ENCODE results near the gene KNCN. TPM values are rescaled to one million over a fixed set of nuclear protein-coding genes. Genes with fewer than 3 reads are reported as not detected.

Gene KNCN
- total RNA-seq, 1 donor from 2014 or later = not detected

DNA sequence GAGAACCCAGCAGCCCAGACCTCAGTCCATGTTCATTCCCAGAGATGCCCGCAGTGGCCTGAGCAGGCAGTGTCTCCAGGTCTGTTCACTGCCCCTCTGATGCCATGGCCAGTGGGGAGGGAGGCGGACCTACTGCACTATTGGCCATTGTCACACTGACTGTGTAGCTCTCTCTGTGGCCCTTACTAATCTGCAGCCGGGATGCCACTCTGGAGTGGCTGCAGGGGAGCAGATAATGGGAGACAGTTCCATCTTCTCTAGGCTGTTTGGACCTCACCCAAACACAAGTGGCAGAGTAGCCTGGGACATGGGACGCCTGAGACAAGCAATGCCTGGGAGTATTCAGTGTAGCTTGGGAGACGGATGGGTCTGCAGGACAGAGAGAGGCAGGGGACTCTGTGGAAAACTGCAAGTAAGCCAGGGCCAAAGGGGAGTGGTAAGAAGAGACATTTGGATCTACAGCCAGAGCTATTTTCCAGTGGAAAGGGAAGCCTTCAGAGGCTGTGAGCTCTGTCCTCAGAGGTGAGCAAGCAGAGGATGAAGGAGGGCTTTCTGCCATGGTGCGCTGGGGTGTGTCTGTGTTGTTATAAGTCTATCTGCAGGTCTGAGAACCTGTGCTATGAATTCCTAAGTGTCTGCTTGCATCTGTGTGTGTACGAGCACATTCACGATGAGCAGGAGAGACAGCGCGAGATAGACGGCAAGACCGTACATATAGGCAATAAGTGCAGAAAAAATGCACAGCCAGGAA is 35.1 kb downstream of the KNCN start:
- TF ChIP-seq, protein P1, sequence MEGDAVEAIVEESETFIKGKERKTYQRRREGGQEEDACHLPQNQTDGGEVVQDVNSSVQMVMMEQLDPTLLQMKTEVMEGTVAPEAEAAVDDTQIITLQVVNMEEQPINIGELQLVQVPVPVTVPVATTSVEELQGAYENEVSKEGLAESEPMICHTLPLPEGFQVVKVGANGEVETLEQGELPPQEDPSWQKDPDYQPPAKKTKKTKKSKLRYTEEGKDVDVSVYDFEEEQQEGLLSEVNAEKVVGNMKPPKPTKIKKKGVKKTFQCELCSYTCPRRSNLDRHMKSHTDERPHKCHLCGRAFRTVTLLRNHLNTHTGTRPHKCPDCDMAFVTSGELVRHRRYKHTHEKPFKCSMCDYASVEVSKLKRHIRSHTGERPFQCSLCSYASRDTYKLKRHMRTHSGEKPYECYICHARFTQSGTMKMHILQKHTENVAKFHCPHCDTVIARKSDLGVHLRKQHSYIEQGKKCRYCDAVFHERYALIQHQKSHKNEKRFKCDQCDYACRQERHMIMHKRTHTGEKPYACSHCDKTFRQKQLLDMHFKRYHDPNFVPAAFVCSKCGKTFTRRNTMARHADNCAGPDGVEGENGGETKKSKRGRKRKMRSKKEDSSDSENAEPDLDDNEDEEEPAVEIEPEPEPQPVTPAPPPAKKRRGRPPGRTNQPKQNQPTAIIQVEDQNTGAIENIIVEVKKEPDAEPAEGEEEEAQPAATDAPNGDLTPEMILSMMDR (IDR thresholded peaks at IDR 0.05) = no peak
- Mint-ChIP-seq H3K36me3 (ENCODE audit: unreplicated experiment) (no peaks in the 10 kb centered on the region), H3K4me3 (ENCODE audit: unreplicated experiment) (no peak overlapping the region), H3K27me3 (ENCODE audit: unreplicated experiment) (peaks cover 23% of the 10 kb centered on the region), H3K4me1 (ENCODE audit: unreplicated experiment) (peaks cover 23% of the 10 kb centered on the region), H3K27ac (ENCODE audit: unreplicated experiment) (no peak overlapping the region), H3K9me3 (ENCODE audit: unreplicated experiment) (no peaks in the 10 kb centered on the region)
- no peak for DNase-seq (ENCODE audit: extremely low spot score, unreplicated experiment)

DNA sequence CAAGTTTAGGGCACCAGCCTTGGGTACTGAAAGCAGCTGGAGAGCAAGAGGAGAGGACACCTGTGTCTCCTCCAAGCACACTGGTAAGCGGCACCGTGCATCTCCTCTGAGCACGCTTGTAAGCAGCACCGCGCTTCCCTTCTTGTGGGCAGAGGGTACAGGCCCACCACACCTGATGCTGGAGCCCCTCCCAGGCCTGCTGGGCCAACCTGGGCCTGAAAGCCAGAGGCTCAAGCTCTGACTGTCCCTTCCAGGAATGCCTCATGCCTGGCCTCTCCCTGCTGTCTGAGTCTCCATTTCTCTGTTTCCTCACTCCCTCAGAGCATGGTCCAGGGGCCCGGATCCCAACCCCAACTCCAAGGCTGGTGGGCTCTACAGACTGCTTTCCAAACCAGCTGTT is 35.9 kb downstream of the KNCN start:
- TF ChIP-seq, protein P1 (IDR thresholded peaks at IDR 0.05) = no peak
- no peak overlapping the region for H3K27ac Mint-ChIP-seq (ENCODE audit: unreplicated experiment)
- peaks cover 23% of the 10 kb centered on the region for H3K27me3 Mint-ChIP-seq (ENCODE audit: unreplicated experiment)
- no peak for DNase-seq (ENCODE audit: extremely low spot score, unreplicated experiment)
- H3K4me3 Mint-ChIP-seq (ENCODE audit: unreplicated experiment) = no peak overlapping the region
- H3K36me3 Mint-ChIP-seq (ENCODE audit: unreplicated experiment) = no peaks in the 10 kb centered on the region
- no peaks in the 10 kb centered on the region for H3K9me3 Mint-ChIP-seq (ENCODE audit: unreplicated experiment)
- peaks cover 17% of the 10 kb centered on the region for H3K4me1 Mint-ChIP-seq (ENCODE audit: unreplicated experiment)

DNA sequence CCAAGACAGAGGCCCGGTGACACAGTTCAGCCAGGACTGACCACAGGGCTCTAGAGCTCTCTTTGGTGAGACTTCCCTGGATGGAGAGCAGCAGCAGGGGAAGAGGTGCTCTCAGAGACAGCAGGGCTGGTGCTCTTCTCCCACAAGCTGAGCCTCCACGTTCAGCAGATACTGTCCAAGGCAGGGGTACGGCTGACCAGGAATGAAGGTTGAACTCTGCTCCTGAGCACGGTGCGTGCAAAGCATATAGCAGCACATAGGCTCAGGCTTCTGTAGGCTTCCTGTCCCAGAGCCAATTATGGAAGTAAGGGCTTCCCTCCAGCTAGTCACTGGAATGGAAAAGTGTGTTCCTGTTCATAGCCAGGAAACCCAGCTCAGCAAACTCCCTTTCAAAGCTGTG is 37.9 kb downstream of the KNCN start:
- Mint-ChIP-seq H3K9me3 (ENCODE audit: unreplicated experiment) (no peaks in the 10 kb centered on the region), H3K4me1 (ENCODE audit: unreplicated experiment) (peaks cover 9% of the 10 kb centered on the region), H3K27me3 (ENCODE audit: unreplicated experiment) (peaks cover 23% of the 10 kb centered on the region), H3K4me3 (ENCODE audit: unreplicated experiment) (no peak overlapping the region), H3K36me3 (ENCODE audit: unreplicated experiment) (no peaks in the 10 kb centered on the region), H3K27ac (ENCODE audit: unreplicated experiment) (no peak overlapping the region)
- no peak for DNase-seq (ENCODE audit: extremely low spot score, unreplicated experiment)
- TF ChIP-seq, protein P1 (IDR thresholded peaks at IDR 0.05) = no peak

DNA sequence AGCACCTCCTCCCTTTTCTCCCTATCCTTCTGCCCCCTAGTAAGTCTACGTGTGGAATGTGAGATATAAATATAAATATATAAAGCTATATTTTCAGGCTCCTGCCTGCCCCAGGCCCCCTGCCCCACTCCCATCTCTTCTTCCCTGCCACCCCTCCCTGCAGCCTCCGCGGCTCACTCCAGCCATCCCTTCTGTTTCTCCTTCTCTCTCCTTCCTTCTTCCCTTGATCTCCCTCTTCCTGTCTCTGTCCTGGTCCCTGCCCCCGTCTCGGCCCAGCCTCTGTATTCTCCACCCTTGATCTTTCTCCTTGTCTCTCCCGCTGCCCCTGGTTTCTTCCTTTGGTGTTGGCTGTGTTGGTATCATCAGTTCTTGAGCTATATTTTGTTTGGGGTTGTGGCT is 38.7 kb downstream of the KNCN start:
- Mint-ChIP-seq H3K27me3 (ENCODE audit: unreplicated experiment) (peaks cover 20% of the 10 kb centered on the region), H3K27ac (ENCODE audit: unreplicated experiment) (no peak overlapping the region), H3K36me3 (ENCODE audit: unreplicated experiment) (no peaks in the 10 kb centered on the region), H3K9me3 (ENCODE audit: unreplicated experiment) (no peaks in the 10 kb centered on the region), H3K4me1 (ENCODE audit: unreplicated experiment) (peaks cover 9% of the 10 kb centered on the region), H3K4me3 (ENCODE audit: unreplicated experiment) (no peak overlapping the region)
- DNase-seq (ENCODE audit: extremely low spot score, unreplicated experiment) = no peak
- TF ChIP-seq, protein P1 (IDR thresholded peaks at IDR 0.05) = no peak

DNA sequence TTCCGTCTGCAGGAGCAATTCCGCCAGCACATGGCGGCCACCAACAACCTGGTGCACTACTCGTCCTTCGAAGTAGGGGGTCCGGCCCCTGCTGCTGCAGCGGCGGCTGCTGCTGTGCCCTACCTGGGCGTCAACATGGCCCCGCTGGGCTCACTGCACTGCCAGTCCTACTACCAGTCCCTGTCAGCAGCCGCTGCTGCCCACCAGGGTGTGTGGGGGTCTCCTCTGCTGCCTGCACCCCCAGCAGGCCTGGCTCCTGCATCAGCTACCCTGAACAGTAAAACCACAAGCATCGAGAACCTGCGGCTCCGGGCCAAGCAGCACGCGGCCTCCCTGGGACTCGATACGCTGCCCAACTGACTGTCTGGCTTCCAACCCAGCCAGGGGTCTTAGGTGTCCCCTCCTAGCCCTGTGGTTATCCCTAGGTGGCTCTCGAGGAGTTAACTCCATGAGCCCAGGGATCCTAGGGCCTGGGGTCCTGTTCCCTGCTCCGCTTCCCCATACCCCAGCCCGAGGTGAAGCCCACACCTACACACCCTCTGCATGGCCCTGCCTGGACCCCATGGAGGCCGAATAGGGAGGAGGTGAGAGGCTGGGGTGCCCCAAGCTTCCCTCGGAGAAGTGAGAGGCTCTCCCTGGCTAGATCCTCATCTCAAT is 39.2 kb downstream of the KNCN start:
- no peaks in the 10 kb centered on the region for H3K9me3 Mint-ChIP-seq (ENCODE audit: unreplicated experiment)
- no peak overlapping the region for H3K27ac Mint-ChIP-seq (ENCODE audit: unreplicated experiment)
- H3K36me3 Mint-ChIP-seq (ENCODE audit: unreplicated experiment) = no peaks in the 10 kb centered on the region
- no peak for DNase-seq (ENCODE audit: extremely low spot score, unreplicated experiment)
- H3K4me3 Mint-ChIP-seq (ENCODE audit: unreplicated experiment) = no peak overlapping the region
- peaks cover 7% of the 10 kb centered on the region for H3K4me1 Mint-ChIP-seq (ENCODE audit: unreplicated experiment)
- H3K27me3 Mint-ChIP-seq (ENCODE audit: unreplicated experiment) = peaks cover 20% of the 10 kb centered on the region
- TF ChIP-seq, protein P1 (IDR thresholded peaks at IDR 0.05) = no peak
